PC-3 (cell line): ENCODE results near the gene MAG. TPM values are rescaled to one million over a fixed set of nuclear protein-coding genes. Genes with fewer than 3 reads are reported as not detected.

Experiments used
- ATAC-seq: fragments of 200-7000 bp; cut with Tn5 transposase; 2 replicates; pipeline ENCODE4 v1.9.1; 2020; ENCODE audit warnings: mild to moderate bottlenecking, moderate library complexity
- BruUV-seq: library from RNA; stranded (reverse); fragments of 400-500 nt; replicated peaks from 2 replicates; lab custom pipeline; 2021; lab: Mats Ljungman, UMichigan
- CTCF ChIA-PET: fragments of 300-600 bp; sonication (Branson Sonifier 250); formaldehyde crosslinking; loops from one replicate; lab custom pipeline; 2022; ENCODE audit warnings: antibody characterized with exemption; lab: Charles Lee
- POLR2A ChIA-PET: fragments of 300-600 bp; sonication (Branson Sonifier 250); formaldehyde crosslinking; loops from one replicate; lab custom pipeline; 2022; ENCODE audit warnings: antibody characterized with exemption; ENCODE audit not compliant: unreplicated experiment; lab: Charles Lee
- DNase-seq: peaks from one replicate; pipeline ENCODE4 v3.0.0-alpha.2; 2015
- H2AFZ ChIP-seq: fragments of 300-600 bp; sonication (generic); 2 replicates; pipeline ENCODE4 v1.6.0; 2016; ENCODE audit warnings: antibody characterized with exemption, low read length
- H3F3A ChIP-seq: fragments of 300-600 bp; sonication (generic); one replicate; pipeline ENCODE4 v1.6.0; 2017; ENCODE audit warnings: antibody characterized with exemption, low read length, control low read depth, mild to moderate bottlenecking; ENCODE audit not compliant: unreplicated experiment
- H3K27ac ChIP-seq: fragments of 300-600 bp; sonication (generic); 2 replicates; pipeline ENCODE4 v1.5.1; 2016; ENCODE audit warnings: mild to moderate bottlenecking, low read length
- H3K27me3 ChIP-seq: fragments of 300-600 bp; sonication (generic); 2 replicates; pipeline ENCODE4 v1.6.1; 2016; ENCODE audit warnings: low read length, mixed read lengths
- H3K36me3 ChIP-seq: fragments of 300-600 bp; sonication (generic); 2 replicates; pipeline ENCODE4 v1.6.1; 2016; ENCODE audit warnings: low read depth, mixed run types, low read length, mixed read lengths
- H3K4me1 ChIP-seq: fragments of 300-600 bp; sonication (generic); 2 replicates; pipeline ENCODE4 v1.5.1; 2016; ENCODE audit warnings: low read length; ENCODE audit not compliant: insufficient read depth
- H3K4me2 ChIP-seq: fragments of 300-600 bp; sonication (generic); 2 replicates; pipeline ENCODE4 v1.6.0; 2016; ENCODE audit warnings: low read length
- H3K4me3 ChIP-seq: fragments of 300-600 bp; sonication (generic); 2 replicates; pipeline ENCODE4 v1.5.1; 2016; ENCODE audit warnings: mild to moderate bottlenecking, low read length, mixed read lengths
- H3K79me2 ChIP-seq: fragments of 300-600 bp; sonication (generic); 2 replicates; pipeline ENCODE4 v1.6.1; 2017; ENCODE audit warnings: low read length, mixed read lengths
- H3K9ac ChIP-seq: fragments of 300-600 bp; sonication (generic); 2 replicates; pipeline ENCODE4 v1.6.0; 2016; ENCODE audit warnings: mild to moderate bottlenecking, low read length
- H3K9me2 ChIP-seq: fragments of 300-600 bp; sonication (generic); replicated peaks from 2 replicates; pipeline ENCODE4 v1.6.1; 2016; ENCODE audit warnings: mixed run types, low read length, mixed read lengths
- H3K9me3 ChIP-seq: fragments of 300-600 bp; sonication (generic); 2 replicates; pipeline ENCODE4 v1.6.1; 2016; ENCODE audit warnings: low read length, mixed read lengths
- H4K20me1 ChIP-seq: fragments of 300-600 bp; sonication (generic); 2 replicates; pipeline ENCODE4 v1.6.1; 2016; ENCODE audit warnings: low read length, mixed read lengths
- EZH2 ChIP-seq: fragments of 300-600 bp; sonication (generic); IDR thresholded peaks from one replicate; pipeline ENCODE4 v1.6.1; 2017; ENCODE audit warnings: antibody characterized with exemption, mild to moderate bottlenecking, low read length; ENCODE audit not compliant: unreplicated experiment
- EZH2phosphoT487 ChIP-seq: fragments of 300-600 bp; sonication (generic); IDR thresholded peaks from 2 replicates; pipeline ENCODE4 v1.6.1; 2018; ENCODE audit warnings: mild to moderate bottlenecking, antibody characterized with exemption, low read length, borderline replicate concordance
- intact Hi-C: fragments of 100-400 bp; cut with micrococcal nuclease; formaldehyde crosslinking; loops from 2 replicates; pipeline ENCODE4 v1.9.0; 2023
- total RNA-seq: library from RNA; depleted of rRNA; stranded (reverse); fragments of >200 nt; gene quantifications from 2 replicates; pipeline ENCODE4 v1.2.3, GENCODE V29; 2014
- TF ChIP-seq, protein P1 (sequence below): fragments of 300-600 bp; sonication (generic); conservative IDR thresholded peaks from 2 replicates; pipeline ENCODE4 v1.5.1; 2017; ENCODE audit warnings: antibody characterized with exemption, low read depth, mild to moderate bottlenecking, low read length

Gene MAG
- total RNA-seq, 1 experiment from 2014 or later: not detected

DNA sequence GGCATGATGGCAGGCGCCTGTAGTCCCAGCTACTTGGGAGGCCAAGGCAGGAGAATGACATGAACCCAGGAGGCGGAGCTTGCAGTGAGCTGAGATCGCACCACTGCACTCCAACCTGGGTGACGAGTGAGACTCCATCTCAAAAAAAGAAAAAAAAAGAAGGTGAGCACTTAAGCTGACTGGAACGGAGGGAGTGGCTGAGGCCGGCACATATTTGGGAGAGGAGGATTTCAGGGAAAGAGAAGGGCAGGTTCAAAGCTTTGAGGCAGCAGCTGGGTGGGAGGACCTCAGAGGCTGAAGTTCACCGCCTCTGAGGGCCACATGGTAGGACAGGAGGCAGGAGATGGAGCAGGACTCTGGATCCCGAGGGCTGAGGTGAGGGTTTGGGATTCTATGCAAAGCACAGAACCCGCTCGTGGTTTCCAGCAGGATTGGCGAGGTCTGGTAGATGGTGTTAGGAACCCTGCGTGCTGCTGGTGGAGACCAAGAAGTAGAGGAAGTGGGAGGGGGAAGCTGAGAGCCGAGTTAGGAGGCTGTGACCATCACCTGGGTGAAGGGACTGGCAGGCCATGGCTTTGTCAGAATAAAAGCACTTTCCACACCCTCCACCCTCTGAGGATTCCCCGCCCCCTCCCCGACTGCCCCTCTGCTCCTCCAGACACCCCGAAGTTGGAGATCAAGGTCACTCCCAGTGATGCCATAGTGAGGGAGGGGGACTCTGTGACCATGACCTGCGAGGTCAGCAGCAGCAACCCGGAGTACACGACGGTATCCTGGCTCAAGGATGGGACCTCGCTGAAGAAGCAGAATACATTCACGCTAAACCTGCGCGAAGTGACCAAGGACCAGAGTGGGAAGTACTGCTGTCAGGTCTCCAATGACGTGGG is 45.4 kb downstream of the MAG start:
- H3K4me2 ChIP-seq: no peak overlapping the region
- no peaks in the 10 kb centered on the region for H4K20me1 ChIP-seq
- intact Hi-C loops: no loop called here

DNA sequence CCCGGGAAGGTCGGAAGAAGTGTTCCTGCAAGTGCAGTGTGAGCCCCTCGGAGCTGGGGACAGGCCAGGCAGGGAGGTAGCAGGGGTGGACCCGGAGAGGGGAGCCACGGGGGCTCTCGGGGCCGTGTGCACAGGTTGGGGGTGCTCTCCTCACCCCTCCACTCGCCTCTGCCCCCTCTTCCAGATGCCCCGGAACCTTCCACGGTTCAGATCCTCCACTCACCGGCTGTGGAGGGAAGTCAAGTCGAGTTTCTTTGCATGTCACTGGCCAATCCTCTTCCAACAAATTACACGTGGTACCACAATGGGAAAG is 46.0 kb downstream of the MAG start:
- intact Hi-C loops: no loop called here
- Histone ChIP-seq H3K79me2 (no peaks in the 10 kb centered on the region), H3K27me3 (no peaks in the 10 kb centered on the region), H3K4me1 (no peaks in the 10 kb centered on the region), H3K36me3 (no peaks in the 10 kb centered on the region), H3K9me2 (no peaks in the 10 kb centered on the region), H4K20me1 (no peaks in the 10 kb centered on the region), H3K9me3 (no peaks in the 10 kb centered on the region), H3K4me2 (no peak overlapping the region), H3K27ac (no peak overlapping the region), H3K4me3 (no peak overlapping the region), H3F3A (no peaks in the 10 kb centered on the region), H2AFZ (no peak overlapping the region), H3K9ac (no peak overlapping the region)
- CTCF ChIA-PET: no interaction called here
- DNase-seq (no peak), ATAC-seq (no peak)
- POLR2A ChIA-PET: no interaction called here
- TF ChIP-seq EZH2: no peak
- no peak for TF ChIP-seq EZH2phosphoT487
- BruUV-seq: no TSS peak

More for the DNA sequence above, 45.4 kb downstream of the MAG start:
- Histone ChIP-seq H3F3A (no peaks in the 10 kb centered on the region), H3K36me3 (no peaks in the 10 kb centered on the region), H3K27me3 (no peaks in the 10 kb centered on the region), H3K9me3 (no peaks in the 10 kb centered on the region), H3K27ac (no peak overlapping the region), H3K4me1 (no peaks in the 10 kb centered on the region), H3K9me2 (no peaks in the 10 kb centered on the region), H3K9ac (no peak overlapping the region), H3K79me2 (no peaks in the 10 kb centered on the region), H3K4me3 (no peak overlapping the region), H2AFZ (no peak overlapping the region)
- ChIA-PET CTCF (no interaction called here), POLR2A (no interaction called here)
- DNase-seq: no peak
- no peak for ATAC-seq
- TF ChIP-seq EZH2phosphoT487 (no peak), EZH2 (no peak)
- TF ChIP-seq, protein P1, sequence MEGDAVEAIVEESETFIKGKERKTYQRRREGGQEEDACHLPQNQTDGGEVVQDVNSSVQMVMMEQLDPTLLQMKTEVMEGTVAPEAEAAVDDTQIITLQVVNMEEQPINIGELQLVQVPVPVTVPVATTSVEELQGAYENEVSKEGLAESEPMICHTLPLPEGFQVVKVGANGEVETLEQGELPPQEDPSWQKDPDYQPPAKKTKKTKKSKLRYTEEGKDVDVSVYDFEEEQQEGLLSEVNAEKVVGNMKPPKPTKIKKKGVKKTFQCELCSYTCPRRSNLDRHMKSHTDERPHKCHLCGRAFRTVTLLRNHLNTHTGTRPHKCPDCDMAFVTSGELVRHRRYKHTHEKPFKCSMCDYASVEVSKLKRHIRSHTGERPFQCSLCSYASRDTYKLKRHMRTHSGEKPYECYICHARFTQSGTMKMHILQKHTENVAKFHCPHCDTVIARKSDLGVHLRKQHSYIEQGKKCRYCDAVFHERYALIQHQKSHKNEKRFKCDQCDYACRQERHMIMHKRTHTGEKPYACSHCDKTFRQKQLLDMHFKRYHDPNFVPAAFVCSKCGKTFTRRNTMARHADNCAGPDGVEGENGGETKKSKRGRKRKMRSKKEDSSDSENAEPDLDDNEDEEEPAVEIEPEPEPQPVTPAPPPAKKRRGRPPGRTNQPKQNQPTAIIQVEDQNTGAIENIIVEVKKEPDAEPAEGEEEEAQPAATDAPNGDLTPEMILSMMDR: no peak
- no TSS peak for BruUV-seq

DNA sequence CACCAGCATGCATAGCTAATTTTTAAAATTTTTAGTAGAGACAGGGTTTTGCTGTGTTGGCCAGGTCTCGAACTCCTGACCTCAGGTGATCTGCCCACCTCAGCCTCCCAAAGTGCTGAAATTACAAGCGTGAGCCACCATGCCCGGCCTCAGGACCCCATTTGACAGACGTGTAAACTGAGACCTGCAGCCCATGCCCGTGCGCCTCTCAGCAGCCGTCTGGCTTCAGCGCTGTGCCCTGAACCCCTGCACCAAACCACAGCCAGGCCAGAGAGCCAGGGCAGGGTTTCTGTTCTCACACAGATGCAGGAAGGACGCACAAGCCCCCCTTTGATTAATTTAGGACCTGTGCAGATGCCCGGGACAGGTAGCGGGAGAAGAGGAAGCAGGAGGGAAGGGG is 48.5 kb downstream of the MAG start:
- Histone ChIP-seq H3K27ac (no peak overlapping the region), H3F3A (no peaks in the 10 kb centered on the region), H3K79me2 (no peaks in the 10 kb centered on the region), H3K9me3 (no peaks in the 10 kb centered on the region), H3K4me3 (no peak overlapping the region), H4K20me1 (no peaks in the 10 kb centered on the region), H3K27me3 (0 out of 2 replicates have a peak, but pooled peaks cover 2% of the 10 kb centered on the region), H2AFZ (no peak overlapping the region), H3K9ac (no peak overlapping the region), H3K4me2 (no peak overlapping the region), H3K36me3 (no peaks in the 10 kb centered on the region), H3K9me2 (no peaks in the 10 kb centered on the region), H3K4me1 (no peaks in the 10 kb centered on the region)
- no peak for TF ChIP-seq EZH2phosphoT487
- TF ChIP-seq, protein P1: no peak
- no peak for TF ChIP-seq EZH2
- BruUV-seq: no TSS peak
- DNase-seq: no peak
- ChIA-PET POLR2A (no interaction called here), CTCF (no interaction called here)
- intact Hi-C loops: no loop called here
- no peak for ATAC-seq
